MM.1S (cell line): ENCODE data around the gene CDRT4.

ENCODE experiments used
- DNase-seq: peaks from one replicate; pipeline ENCODE4 v3.0.0-alpha.2; 2015
- H2AFZ ChIP-seq: fragments of 300-600 bp; sonication (generic); 2 replicates; pipeline ENCODE4 v1.6.0; 2016; ENCODE audit warnings: antibody characterized with exemption, low read length
- H3F3A ChIP-seq: fragments of 300-600 bp; sonication (generic); 2 replicates; pipeline ENCODE4 v1.6.1; 2016; ENCODE audit warnings: mild to moderate bottlenecking, antibody characterized with exemption, low read length, moderate library complexity, mixed read lengths; ENCODE audit not compliant: insufficient read depth
- H3K27ac ChIP-seq: fragments of 300-600 bp; sonication (generic); 2 replicates; pipeline ENCODE4 v1.5.1; 2016; ENCODE audit warnings: mild to moderate bottlenecking, low read length
- H3K27me3 ChIP-seq: fragments of 300-600 bp; sonication (generic); replicated peaks from 2 replicates; pipeline ENCODE4 v1.6.0; 2016; ENCODE audit warnings: low read length; ENCODE audit not compliant: insufficient read depth
- H3K36me3 ChIP-seq: fragments of 300-600 bp; sonication (generic); replicated peaks from 2 replicates; pipeline ENCODE4 v1.6.1; 2016; ENCODE audit warnings: mild to moderate bottlenecking, low read length, mixed read lengths; ENCODE audit not compliant: insufficient read depth
- H3K4me1 ChIP-seq: fragments of 300-600 bp; sonication (generic); 2 replicates; pipeline ENCODE4 v1.6.1; 2016; ENCODE audit warnings: low read length, mixed read lengths
- H3K4me2 ChIP-seq: fragments of 300-600 bp; sonication (generic); 2 replicates; pipeline ENCODE4 v1.6.0; 2016; ENCODE audit warnings: low read depth, low read length
- H3K4me3 ChIP-seq: fragments of 300-600 bp; sonication (generic); 2 replicates; pipeline ENCODE4 v1.5.1; 2016; ENCODE audit warnings: low read length, mixed read lengths
- H3K79me2 ChIP-seq: fragments of 300-600 bp; sonication (generic); 2 replicates; pipeline ENCODE4 v1.6.1; 2016; ENCODE audit warnings: mixed run types, low read length, mixed read lengths
- H3K9ac ChIP-seq: fragments of 300-600 bp; sonication (generic); 2 replicates; pipeline ENCODE4 v1.6.1; 2016; ENCODE audit warnings: low read length, mixed read lengths
- H3K9me2 ChIP-seq: fragments of 300-600 bp; sonication (generic); replicated peaks from 2 replicates; pipeline ENCODE4 v1.6.1; 2016; ENCODE audit warnings: mild to moderate bottlenecking, low read length, mixed read lengths; ENCODE audit not compliant: insufficient read depth
- H3K9me3 ChIP-seq: fragments of 300-600 bp; sonication (generic); replicated peaks from 2 replicates; pipeline ENCODE4 v1.6.1; 2016; ENCODE audit warnings: mild to moderate bottlenecking, low read length, mixed read lengths; ENCODE audit not compliant: insufficient read depth
- H4K20me1 ChIP-seq: fragments of 300-600 bp; sonication (generic); 2 replicates; pipeline ENCODE4 v1.6.1; 2016; ENCODE audit warnings: mild to moderate bottlenecking, low read length, moderate library complexity, mixed read lengths; ENCODE audit not compliant: insufficient read depth
- EZH2 ChIP-seq: fragments of 300-600 bp; sonication (generic); optimal IDR thresholded peaks from 2 replicates; pipeline ENCODE3; 2017; ENCODE audit warnings: low read depth, mild to moderate bottlenecking, antibody characterized with exemption, low read length, mixed read lengths
- EZH2phosphoT487 ChIP-seq: fragments of 300-600 bp; sonication (generic); IDR thresholded peaks from 2 replicates; pipeline ENCODE4 v1.6.1; 2018; ENCODE audit warnings: antibody characterized with exemption, low read length
- TF ChIP-seq, protein P1 (sequence below): fragments of 300-600 bp; sonication (generic); IDR thresholded peaks from 2 replicates; pipeline ENCODE4 v1.5.1; 2016; ENCODE audit warnings: antibody characterized with exemption, low read length, mixed read lengths

The CDRT4 gene

DNA sequence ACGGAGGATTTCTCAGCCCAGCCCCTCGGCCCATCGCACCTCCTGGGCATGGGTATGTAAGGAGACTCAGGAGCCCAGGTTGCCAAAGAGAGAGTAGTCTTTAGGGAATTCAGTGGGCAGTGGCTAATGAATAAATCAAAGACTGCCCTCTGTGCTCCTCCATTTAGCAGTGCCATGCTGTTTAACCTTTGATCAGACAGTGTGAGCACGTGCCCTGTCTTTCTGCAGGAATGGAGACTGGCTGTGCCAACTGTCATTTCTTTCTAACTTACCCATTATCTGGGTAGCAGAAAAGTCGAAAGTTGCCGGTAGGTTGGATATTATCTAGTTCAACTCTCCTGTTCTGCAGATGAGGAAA is 62.4 kb downstream of the CDRT4 start:
- Histone ChIP-seq H3K9me2 (no peaks in the 10 kb centered on the region), H4K20me1 (no peaks in the 10 kb centered on the region), H3K4me2 (no peak overlapping the region)

DNA sequence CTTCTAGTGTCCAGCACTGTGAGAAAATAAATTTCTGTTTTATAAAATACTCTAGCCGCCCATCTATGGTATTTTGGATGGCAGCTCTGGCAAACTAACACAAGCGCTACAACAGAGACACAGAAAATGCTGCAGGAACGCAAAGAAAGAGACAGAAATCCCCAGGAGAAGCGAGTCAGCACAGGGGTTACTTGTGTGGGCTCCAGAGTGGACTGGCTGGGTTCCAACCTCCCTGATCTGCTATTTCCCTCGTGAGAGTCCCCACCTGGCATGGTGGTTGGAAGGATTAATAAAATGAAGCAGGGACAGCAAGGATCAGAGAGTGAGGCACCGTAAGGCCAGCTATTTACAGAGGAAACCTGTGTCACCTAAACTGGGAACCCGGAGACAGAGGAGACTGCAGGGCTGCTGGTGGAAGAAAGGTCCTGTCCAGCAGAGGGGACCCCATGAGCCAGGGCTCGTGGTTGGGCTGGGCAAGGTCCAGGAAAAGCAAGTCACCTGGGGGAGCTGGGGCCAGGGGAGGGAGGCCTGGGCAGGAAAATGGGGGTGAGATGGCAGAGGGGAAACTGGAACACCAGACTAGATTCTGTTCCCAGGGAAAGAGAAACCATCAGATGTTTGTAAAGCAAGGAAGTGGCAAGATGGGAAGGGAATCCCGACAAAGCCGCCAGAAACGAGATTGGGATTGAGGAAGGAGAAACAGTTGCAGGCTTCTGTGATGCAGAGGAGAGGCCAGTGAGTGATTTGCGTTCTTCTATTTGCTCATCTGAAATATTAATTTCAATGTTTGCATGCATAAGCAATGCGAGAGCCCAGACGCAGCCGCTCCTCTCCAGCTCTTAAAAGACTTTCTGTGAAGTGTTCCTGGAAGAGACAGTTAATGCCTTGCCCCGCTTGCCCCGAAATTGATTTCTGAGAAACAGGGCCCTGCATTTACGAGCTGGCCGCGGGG is 63.0 kb downstream of the CDRT4 start:
- no peaks in the 10 kb centered on the region for H3K27me3 ChIP-seq
- H3K79me2 ChIP-seq, result no peaks in the 10 kb centered on the region
- TF ChIP-seq EZH2, result no peak
- no peak for TF ChIP-seq EZH2phosphoT487
- TF ChIP-seq, protein P1, sequence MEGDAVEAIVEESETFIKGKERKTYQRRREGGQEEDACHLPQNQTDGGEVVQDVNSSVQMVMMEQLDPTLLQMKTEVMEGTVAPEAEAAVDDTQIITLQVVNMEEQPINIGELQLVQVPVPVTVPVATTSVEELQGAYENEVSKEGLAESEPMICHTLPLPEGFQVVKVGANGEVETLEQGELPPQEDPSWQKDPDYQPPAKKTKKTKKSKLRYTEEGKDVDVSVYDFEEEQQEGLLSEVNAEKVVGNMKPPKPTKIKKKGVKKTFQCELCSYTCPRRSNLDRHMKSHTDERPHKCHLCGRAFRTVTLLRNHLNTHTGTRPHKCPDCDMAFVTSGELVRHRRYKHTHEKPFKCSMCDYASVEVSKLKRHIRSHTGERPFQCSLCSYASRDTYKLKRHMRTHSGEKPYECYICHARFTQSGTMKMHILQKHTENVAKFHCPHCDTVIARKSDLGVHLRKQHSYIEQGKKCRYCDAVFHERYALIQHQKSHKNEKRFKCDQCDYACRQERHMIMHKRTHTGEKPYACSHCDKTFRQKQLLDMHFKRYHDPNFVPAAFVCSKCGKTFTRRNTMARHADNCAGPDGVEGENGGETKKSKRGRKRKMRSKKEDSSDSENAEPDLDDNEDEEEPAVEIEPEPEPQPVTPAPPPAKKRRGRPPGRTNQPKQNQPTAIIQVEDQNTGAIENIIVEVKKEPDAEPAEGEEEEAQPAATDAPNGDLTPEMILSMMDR, result no peak
- no peaks in the 10 kb centered on the region for H3K36me3 ChIP-seq
- no peak for DNase-seq
- H3K9me3 ChIP-seq, result no peaks in the 10 kb centered on the region
- H3K4me3 ChIP-seq, result no peak overlapping the region
- no peaks in the 10 kb centered on the region for H4K20me1 ChIP-seq
- no peaks in the 10 kb centered on the region for H3K4me1 ChIP-seq
- no peak overlapping the region for H3K4me2 ChIP-seq
- H3K9ac ChIP-seq, result no peak overlapping the region
- no peaks in the 10 kb centered on the region for H3F3A ChIP-seq
- no peak overlapping the region for H2AFZ ChIP-seq
- H3K27ac ChIP-seq, result no peak overlapping the region
- no peaks in the 10 kb centered on the region for H3K9me2 ChIP-seq

More for the DNA sequence above, 62.4 kb downstream of the CDRT4 start:
- Histone ChIP-seq H3K9ac (no peak overlapping the region), H3K79me2 (no peaks in the 10 kb centered on the region), H3K4me3 (no peak overlapping the region), H3K36me3 (no peaks in the 10 kb centered on the region), H3F3A (no peaks in the 10 kb centered on the region), H3K9me3 (no peaks in the 10 kb centered on the region), H3K27me3 (no peaks in the 10 kb centered on the region), H3K27ac (no peak overlapping the region), H3K4me1 (no peaks in the 10 kb centered on the region), H2AFZ (no peak overlapping the region)
- TF ChIP-seq EZH2phosphoT487 (no peak), EZH2 (no peak)
- TF ChIP-seq, protein P1, result no peak
- no peak for DNase-seq

DNA sequence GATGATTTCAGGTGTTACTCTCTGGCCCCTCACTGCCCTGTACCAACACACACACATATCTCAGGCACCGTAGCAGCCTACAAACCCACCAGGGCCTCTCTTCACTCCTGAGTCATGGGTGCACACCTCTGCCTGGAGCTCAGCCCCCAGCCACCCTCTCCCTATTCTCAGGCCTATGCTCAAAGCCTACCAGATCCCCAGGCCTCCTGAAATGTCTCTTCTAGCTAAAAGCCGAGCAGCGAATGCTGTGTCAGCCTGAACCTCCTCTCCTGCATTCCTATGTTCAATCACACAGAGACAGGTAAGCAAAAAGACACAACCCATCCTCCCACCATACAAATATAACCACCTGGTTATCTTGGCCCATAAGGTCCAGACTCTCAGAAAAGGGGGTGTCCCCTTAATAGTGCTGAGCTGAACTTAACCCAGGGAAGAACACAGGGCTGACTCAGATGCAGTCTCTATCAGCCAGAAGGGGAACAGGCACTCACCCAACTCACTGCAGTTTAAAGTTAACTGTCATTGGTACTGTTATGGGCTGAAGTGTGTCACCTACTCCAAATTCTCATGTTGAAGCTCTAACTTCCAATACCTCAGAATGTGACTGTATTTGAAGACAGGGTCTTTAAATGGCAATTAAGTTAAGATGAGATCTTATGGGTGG is 64.0 kb downstream of the CDRT4 start:
- no peak overlapping the region for H3K27ac ChIP-seq
- no peaks in the 10 kb centered on the region for H4K20me1 ChIP-seq
- no peaks in the 10 kb centered on the region for H3F3A ChIP-seq
- no peaks in the 10 kb centered on the region for H3K36me3 ChIP-seq
- H2AFZ ChIP-seq, result no peak overlapping the region
- no peaks in the 10 kb centered on the region for H3K4me1 ChIP-seq
- no peak overlapping the region for H3K4me2 ChIP-seq
- no peaks in the 10 kb centered on the region for H3K9me3 ChIP-seq
- H3K27me3 ChIP-seq, result no peaks in the 10 kb centered on the region
- H3K4me3 ChIP-seq, result no peak overlapping the region
- no peak overlapping the region for H3K9ac ChIP-seq
- H3K79me2 ChIP-seq, result no peaks in the 10 kb centered on the region
- TF ChIP-seq EZH2phosphoT487, result no peak
- TF ChIP-seq, protein P1, result no peak
- DNase-seq, result no peak
- H3K9me2 ChIP-seq, result no peaks in the 10 kb centered on the region
